Fibroblast of peridontal ligament (primary cell): ENCODE results near the gene ANKS4B.
"Not testable (repeated sequence)": the region's sequence is repeated elsewhere in the genome, so short reads cannot be mapped to it uniquely, and the experiment has no call there.

Source experiments
- DNase-seq: peaks from one replicate; pipeline ENCODE4 v3.0.0-alpha.2; 2010; ENCODE audit errors: extremely low read depth

Gene ANKS4B

DNA sequence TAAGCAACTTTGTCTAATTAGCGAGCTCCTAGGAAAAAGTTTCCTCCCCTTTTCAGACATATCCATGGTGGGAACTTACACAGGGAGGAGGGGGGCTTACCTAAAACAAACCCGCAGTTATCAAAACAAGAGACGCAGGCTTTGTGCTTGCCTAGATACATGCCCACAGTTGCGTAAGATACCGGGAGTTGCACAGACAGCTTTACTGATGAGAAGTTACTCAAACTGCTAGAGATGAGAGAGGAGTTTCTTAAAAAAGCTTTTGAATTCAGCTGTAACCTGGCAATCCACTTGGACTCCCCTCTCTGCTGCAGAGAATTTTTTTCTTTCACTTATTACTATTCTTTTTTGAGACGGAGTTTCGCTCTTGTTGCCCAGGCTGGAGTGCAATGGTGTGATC lies 15.3 kb upstream of the ANKS4B start:
- DNase-seq: no peak

DNA sequence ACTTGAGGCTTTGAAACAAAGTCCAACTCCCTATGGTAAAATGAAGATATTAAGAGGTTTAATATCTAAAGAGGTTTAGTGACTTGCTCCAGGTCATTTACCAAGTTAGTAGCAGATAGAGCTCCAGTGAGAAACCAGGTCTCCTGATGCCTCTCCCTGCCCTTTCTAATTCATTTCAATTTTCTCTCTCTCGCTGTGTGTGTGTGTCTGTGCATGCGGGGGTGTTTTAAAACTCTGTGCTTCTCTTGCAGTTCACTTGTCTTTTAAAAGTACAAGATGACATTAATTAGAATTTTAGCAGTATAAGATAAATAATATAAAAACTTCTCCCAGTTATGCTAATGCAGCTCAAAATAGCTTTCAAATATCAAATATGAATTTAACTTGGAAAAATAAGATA lies 13.9 kb upstream of the ANKS4B start:
- DNase-seq: no peak

DNA sequence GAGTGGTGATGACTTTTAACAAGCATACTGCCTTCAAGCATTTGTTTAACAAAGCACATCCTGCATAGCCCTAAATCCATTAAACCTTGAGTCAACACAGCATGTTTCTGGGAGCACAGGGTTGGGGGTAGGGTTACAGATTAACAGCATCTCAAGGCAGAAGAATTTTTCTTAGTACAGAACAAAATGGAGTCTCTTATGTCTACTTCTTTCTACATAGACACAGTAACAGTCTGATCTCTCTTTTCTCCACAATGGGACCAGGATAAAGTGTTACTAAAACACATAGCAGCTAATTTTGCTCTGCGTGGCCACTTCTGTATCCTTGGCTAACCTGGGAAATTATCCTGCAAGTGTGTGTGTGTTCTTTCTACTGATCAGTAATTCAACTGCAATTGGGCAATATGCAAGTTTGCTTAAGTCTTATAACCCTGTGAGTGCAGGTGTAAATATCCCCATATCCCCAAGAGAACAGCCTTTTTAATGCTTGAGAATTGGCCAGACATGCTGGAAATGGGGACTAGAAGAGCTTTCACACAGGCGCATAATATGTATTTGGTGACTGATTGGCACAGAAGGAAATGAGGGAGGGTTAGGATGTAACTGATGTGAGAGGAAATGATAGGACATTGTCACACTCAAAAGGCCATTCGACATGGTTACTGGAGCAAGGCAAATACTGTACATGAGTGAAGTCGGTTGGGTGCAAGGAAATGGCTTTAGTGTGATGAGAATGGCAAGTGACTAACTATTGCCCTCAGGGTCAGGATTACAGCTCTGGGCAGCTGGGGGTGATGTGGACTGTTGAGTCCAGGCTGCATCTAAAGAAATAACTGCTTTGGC lies 10.8 kb upstream of the ANKS4B start:
- no peak for DNase-seq

DNA sequence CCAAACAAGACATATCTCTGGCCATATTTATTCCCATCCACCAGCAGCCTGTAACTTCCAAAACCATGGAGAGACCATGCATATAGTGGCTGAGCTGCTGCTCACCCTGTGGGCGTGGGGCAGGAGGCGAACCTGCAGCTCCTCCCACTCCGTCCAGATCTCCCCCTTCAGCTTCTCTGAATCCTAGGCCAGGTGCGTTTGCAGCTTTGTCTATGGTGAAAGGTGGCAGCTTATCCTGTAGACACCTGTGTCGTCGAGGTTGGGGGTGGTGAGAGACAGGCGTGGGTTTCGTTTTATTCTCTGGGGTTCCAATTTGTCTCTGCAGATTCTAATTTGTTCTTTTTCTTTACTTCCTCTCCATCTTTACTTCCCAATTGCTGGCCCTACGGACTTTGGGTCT lies 9.7 kb upstream of the ANKS4B start:
- DNase-seq: no peak

DNA sequence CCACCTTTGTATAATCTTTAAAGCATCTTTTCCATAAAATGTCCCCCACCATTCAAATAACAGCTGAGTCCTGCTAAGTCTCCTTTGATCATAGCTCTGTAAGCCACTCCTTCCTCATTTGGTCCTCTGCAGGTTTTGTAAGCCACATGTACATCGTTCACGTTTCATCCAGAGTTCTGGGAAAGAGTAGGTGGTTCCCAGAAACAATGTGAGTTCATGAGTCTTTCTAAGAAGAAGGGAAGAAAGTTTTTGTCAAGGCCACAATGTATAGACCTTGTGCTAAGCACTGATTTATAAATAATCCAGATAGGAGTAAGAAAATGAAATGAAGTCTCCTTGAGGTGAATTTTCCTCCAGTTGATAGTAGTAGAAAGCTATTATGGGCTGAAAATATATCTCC lies 8.7 kb upstream of the ANKS4B start:
- DNase-seq: no peak

DNA sequence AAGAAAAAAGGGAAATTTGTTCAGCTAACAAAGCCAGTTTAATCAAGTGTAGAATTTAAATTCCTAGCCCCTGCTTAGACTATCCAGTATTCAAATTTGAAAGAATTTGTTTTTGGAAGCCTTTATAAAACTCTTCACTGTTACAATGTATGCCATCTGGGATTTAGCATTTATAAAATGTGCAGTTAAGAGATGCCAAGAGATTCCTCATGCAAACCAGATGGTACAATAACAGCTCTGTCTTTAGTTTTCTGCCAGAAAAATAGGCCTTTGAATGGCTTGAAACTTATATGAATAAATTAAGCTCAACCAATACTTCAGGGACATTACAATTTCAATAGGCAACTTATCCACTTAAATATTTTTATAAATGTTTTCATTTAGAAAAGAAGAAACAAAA lies 6.8 kb upstream of the ANKS4B start:
- DNase-seq: peak; percentile 57

DNA sequence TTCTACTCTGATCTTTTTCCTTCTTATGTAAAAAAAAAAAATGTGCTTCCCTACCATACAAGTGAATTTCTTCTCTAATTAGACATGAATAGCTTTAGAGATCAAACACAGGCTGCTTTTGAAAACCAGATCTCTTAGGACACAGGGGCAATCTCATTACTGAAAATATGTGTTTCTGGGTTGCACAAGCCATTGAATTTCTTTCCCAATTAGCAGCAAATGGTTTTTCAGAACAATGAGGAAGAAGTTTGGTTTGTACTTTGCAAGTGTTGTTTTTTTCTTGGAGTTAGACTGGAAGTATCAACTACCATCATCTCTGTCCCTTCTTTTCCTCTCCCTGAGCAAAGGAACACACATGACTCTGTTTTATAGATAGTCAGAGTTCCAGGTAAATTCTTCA lies 5.6 kb upstream of the ANKS4B start:
- no peak for DNase-seq

DNA sequence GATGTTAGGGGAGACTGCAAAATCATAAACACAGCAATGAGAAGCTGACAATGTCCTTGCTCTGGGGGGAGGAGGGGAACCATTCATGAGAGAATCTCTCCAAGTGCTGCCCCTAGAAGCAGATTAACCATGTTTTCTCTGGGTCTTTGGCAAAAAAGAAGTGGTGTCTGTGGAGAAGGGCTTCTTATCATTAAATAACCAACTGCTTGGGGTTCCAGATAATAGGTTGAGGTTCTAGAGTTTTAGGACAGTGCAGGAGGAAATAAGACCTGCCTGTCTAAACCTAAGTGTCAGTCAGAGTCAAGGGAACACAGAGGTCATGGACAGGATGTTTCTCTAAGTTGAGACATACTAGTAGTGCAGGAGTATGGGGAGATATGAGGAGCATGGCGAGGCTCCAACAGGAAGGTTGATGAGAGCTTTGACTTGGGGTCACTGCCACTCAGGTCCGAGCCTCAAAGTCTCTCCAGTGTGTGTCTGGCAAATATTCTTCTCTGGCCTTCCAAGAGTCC lies 5.1 kb upstream of the ANKS4B start:
- no peak for DNase-seq

DNA sequence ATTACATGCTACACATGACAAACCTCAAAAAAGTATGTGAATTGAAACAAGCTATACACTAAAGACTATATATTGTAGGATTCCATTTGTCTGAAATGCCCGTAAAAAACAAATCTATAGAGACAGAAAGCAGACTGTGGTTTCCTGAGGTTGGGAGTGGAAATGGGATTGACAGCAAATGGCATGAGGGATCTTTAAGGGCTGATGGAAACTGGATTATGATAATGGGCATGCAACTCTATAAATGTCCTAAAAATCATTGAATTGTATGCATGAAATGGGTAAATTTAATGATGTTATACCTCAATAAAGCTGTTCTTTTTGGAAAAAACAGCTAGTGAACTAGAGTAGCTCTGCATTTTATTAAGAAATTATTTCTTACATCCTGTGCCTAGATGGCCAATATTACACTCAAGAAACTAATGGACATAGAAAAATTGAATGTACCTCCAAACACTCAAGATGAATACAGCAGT lies 416 bp upstream of the ANKS4B start:
- no peak for DNase-seq

DNA sequence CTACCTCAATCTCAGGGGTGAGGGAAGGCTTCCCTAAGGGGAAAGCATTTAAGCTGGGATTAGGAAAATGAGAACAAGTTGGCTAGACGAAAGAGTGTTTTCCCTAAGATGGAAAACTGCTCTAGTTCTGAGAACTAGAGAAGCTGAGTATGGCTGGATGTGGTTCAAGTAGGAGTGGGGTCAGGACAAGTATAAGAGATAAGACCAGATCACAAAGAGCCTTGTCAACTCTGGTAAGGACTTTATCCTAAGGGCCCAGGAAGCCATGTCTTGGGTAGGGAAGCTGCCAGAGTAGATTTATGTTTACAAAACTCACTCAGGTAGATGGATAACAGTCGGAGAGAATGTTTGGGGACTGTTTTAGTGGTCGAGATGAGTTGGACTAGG lies 1.7 kb downstream of the ANKS4B start:
- DNase-seq: no peak

DNA sequence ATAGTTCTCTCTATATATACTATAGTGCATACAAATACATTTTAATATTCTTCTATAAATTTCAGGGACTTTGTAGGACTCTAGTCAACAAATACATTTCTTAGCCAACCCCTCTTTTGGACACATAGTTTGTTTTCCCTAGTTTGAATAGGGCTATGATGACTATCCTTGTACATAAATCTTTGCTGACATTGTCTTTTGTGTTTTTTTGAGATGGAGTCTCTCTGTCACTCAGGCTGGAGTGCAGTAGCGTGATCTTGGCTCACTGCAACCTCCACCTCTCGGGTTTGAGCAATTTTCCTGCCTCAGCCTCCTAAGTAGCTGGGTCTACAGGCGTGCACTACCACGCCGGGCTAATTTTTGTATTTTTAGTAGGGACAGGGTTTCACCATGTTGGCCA lies 3.3 kb downstream of the ANKS4B start:
- no peak for DNase-seq

DNA sequence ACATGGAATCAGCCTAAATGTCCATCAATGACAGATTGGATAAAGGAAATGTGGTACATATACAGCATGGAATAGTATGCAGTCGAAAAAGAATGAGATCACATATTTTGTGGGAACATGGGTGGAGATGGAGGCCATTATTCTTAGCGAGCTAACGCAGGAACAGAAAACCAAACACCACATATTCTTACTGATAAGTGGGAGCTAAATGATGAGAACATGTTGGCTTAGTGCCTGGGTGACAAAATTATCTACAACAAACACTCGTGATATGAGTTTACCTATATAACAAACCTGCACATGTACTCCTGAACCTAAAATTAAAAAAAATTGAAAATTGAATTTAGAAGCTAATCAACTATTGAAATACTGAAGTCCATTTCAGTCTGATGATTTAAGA lies 6.1 kb downstream of the ANKS4B start:
- DNase-seq: no peak

DNA sequence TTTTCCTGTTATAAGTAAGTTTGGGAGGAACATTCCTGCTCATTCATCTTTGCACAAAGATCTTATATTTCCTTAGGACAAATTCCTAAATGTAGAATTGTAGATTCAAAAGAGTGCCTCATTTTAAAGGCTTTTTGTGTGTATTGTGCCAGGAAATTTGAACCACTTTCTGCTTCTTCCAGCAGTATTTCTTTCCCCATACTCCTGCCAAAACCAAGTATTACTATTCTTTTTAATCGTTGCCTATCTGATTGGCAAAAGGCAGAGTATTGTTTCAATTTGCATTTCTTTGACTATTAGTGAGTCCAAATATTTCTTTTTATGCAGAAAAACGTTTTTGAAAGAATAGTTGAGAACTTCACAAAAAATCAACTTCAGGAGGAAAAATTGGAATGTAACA lies 9.3 kb downstream of the ANKS4B start:
- no peak for DNase-seq

DNA sequence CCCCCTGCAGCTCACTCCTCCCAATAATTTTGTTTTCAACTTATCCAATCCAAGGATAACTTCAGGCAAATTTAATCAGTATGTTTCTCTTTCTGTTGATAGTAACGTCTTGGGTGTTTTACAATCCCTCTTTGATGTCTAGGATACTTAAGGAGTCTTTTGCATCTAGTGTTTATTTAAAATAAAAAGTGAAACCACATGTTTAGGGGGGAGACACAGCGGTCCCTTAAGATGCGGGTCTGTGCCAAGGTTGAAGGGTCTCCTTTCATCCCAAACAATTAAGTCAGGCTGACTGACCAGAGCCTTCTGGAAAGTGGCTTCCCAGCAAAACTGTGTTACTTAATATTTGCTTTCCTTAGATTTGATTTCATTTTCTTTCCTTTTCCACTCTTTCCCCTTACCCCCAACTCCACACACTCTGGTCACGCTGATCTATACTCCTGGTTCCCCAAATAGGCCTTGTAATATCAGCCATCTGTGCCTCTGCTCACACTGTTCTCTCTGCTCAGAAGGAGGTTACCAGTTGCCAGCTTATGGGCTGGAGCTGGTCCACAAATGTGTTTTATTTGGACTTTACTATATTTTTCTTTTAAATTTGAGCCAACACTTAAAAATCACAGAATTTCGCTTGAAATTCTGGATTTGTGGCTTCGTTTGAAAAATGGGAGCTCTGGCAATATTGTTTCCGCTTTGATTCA lies 11.2 kb downstream of the ANKS4B start:
- DNase-seq: peak; percentile 10

DNA sequence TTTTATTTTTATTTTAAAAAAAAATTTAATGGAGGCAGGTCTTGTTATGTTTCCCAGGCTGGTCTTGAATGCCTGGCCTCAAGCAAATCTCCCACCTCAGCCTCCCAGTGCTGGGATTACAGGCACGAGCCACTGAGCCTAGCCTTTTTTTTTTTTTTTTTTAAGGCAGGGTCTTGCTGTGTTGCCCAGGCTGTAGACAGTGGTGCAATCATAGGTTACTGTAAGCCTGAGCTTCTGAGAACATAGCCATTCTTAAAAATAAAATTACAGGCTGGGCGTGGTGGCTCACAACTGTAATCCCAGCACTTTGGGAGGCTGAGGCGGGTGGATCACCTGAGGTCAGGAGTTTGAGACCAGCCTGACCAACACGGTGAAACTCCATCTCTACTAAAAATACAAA lies 14.7 kb downstream of the ANKS4B start:
- DNase-seq: not testable (repeated sequence)

DNA sequence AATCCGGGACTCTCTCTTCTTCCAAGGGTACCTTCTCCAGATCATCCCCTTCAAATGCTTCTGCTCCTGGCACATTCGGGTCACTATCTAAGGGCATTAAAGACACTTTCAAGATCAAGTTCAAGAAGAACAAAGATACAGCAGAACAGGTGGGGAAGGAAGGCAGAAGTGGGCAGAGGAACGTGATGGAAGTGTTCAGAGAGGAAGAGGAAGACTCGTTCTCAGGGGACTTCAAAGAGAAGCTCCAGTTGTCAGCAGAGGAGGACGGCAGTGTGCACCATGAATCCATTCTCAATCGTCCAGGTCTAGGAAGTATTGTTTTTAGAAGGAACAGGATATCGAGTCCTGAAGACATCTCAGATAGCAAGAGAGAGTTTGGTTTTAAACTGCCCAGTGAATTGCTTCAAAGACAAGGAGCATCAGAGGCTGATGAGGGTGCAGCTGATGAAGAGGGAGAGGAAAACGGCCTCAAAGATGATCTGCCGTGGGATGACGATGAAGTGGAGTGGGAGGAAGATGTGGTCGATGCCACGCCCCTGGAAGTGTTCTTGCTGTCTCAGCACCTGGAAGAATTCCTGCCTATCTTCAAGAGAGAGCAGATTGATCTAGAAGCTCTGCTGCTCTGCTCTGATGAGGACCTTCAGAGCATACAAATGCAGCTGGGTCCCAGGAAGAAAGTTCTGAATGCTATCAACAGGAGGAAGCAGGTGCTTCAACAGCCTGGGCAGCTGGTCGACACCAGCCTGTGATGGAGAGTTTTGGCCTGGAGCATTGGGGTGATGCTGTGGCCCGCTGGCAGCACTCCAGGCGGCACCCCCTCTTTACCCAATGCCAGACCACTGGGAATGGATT lies 16.8 kb downstream of the ANKS4B start:
- DNase-seq: no peak

DNA sequence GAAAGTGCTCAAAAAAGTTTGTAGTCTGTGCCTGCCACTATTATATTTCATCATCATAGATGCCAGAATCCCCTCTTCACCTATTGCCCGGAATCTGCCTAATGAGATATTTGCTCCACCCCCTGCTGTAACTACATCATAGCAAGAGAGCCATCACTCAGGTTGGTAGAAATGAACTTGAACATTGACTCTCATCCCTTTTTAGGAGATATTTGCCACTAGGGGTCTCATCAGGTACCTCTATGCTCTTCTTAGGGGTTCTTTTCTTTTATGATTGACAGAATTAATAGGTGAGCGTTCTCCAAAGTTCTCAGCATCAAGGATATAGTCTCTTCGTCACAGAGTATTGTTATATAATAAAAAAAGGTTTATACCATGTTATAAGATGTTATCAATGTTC lies 20.0 kb downstream of the ANKS4B start:
- no peak for DNase-seq

DNA sequence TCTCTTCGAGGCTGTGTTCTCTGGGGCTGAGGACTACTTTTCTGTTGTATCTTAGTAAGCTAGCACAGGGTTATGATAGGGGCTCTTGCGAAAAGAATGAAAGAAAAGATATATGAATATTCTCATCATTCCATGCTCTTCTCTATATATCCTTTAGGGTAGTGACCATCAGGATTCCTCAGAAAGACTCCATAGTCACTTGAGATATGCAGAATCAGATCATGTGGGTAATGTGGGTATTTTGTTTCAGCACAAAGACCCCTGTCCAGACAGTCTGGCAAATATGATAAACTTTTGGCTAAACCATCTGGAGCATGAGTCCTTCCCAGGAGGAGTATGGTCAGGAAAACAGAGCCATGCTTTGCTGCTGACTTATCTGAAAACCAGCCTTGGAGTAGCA lies 23.1 kb downstream of the ANKS4B start:
- no peak for DNase-seq

DNA sequence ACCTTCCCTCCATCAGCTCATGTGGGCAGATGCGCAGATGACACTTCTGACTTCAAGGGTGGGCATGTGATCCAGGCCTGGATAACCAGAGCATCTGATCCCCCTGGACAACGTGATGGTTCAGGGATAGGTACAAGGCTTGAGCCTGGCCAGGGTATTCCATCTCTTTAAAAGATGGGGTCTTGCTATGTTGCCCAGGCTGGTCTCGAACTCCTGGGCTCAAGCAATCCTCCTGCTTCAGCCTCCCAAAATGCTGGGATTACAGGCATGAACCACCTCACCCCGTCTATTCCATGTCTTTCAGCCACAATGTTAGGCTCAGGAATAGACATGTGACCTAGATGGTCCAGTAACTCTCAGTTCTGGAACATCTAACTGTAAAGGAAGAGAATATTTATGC lies 23.8 kb downstream of the ANKS4B start:
- DNase-seq: no peak

DNA sequence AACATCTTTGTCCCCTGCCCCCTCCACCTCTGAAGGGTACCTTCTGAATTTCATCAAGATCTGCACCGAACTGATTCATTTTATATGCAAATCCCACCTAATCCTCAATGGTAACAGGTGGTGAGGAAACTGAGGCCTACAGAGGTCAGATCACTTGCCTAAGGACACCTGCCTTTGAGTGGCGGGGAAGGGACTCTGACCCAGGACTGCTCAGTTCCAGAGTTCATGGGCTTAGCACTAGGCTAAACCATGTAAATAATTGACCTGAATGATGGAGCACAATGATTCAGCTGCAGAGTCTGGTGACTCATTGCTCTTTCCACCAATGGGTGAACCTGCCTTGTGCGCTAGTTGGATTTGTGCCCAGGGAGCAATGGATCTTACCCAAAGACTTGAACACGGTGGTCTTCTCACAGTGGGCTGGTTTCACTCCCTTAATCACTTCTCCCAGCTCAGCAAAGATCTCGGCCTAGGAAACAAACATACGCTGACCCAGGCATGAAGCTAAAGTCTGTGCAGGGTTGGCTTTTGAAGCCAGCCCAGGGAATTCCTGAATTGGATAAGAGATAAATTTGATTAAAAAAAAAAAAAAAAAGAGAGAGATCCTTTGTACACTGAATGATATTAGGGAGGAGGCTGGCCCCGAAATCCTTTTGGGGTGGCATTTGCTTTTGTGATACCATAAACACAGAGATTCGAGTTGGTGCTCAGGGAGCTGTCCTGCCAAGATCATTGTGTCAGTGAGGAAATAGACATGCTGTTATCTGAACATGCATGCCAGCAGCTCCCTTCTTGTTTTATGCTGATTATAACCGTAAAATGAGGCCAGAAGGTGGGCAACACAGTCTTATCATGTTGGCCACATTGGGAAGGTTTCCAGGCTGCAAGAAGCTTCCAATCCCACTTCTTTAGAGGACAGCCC lies 27.6 kb downstream of the ANKS4B start:
- peak; percentile 68 for DNase-seq
